HepG2 (cell line): Measurements from ENCODE around the gene ASCC2. TPM values are rescaled to one million over a fixed set of nuclear protein-coding genes. Genes with fewer than 3 reads are reported as not detected.

Experiments used
- ATAC-seq: fragments of 200-7000 bp; cut with Tn5 transposase; 3 replicates; pipeline ENCODE4 v1.9.1; 2020; ENCODE audit warnings: mild to moderate bottlenecking, moderate library complexity
- BruUV-seq: library from RNA; stranded (reverse); fragments of 400-500 nt; replicated peaks from 2 replicates; lab custom pipeline; 2021; lab: Mats Ljungman, UMichigan
- CTCF ChIA-PET: fragments of 300-600 bp; formaldehyde crosslinking; extraction: SDS; loops from one replicate; lab custom pipeline; 2021; ENCODE audit warnings: low total read pairs, inconsistent platforms, low intra/inter-chr PET ratio; lab: Yijun Ruan, JAX
- POLR2A ChIA-PET: fragments of 350-600 bp; sonication (Branson Sonifier 250); formaldehyde crosslinking; loops from one replicate; lab custom pipeline; 2020; ENCODE audit warnings: antibody characterized with exemption, inconsistent platforms; lab: Yijun Ruan, JAX
- DNase-seq: peaks from one replicate; pipeline ENCODE4 v3.0.0-alpha.2; 2015; ENCODE audit warnings: low spot score
- FAIRE-seq: peaks from 3 replicates; lab custom pipeline; 2011; peaks lifted over from hg19 to GRCh38; lab: Jason Lieb, UNC
- H2AFZ ChIP-seq: one replicate; pipeline ENCODE4 v1.6.1; 2011; ENCODE audit warnings: low read length, inconsistent platforms
- H3K27ac ChIP-seq: fragments of 300-600 bp; 3 replicates; pipeline ENCODE4 v1.8.0; 2011; ENCODE audit warnings: mixed run types, mild to moderate bottlenecking, mixed read lengths, low read length, inconsistent platforms; ENCODE audit not compliant: insufficient read depth; ENCODE audit errors: extremely low read length
- H3K27me3 ChIP-seq, 2 experiments: fragments of 200-600 bp in 1 of 2; 2 replicates in 1 of 2; 3 replicates in 1 of 2; pipeline versions ENCODE4 v1.6.0 to v1.8.0; 2011; ENCODE audit warnings: low read length in 2 of 2, mild to moderate bottlenecking in 2 of 2, moderate library complexity in 2 of 2, inconsistent platforms in 1 of 2; ENCODE audit not compliant: insufficient read depth in 2 of 2, control insufficient read depth in 1 of 2
- H3K36me3 ChIP-seq, 2 experiments: fragments of 200-600 bp in 1 of 2; replicated peaks in 1 of 2; 2 replicates in 1 of 2; 3 replicates in 1 of 2; pipeline versions ENCODE4 v1.5.1 to v1.8.0; 2011; ENCODE audit warnings: low read length in 2 of 2, inconsistent platforms in 1 of 2; ENCODE audit not compliant: insufficient read depth in 2 of 2, control insufficient read depth in 1 of 2
- H3K4me1 ChIP-seq: 2 replicates; pipeline ENCODE4 v1.5.1; 2012; ENCODE audit warnings: low read length, inconsistent platforms; ENCODE audit not compliant: insufficient read depth
- H3K4me2 ChIP-seq: 2 replicates; pipeline ENCODE4 v1.6.0; 2011; ENCODE audit warnings: low read depth, low read length, inconsistent platforms
- H3K4me3 ChIP-seq, 3 experiments: fragments of 200-600 bp in 1 of 3; sonication (generic), shearing (Covaris generic) in 1 of 3; replicated peaks in 1 of 3; 2 replicates each; pipeline ENCODE4 v1.5.1; 2011 to 2016; ENCODE audit warnings: low read length in 3 of 3, inconsistent platforms in 2 of 3, low read depth in 2 of 3, mild to moderate bottlenecking in 2 of 3, control low read depth in 1 of 3, mixed read lengths in 1 of 3; ENCODE audit not compliant: insufficient read depth in 1 of 3
- H3K79me2 ChIP-seq: one replicate; pipeline ENCODE4 v1.6.1; 2011; ENCODE audit warnings: low read length, inconsistent platforms; ENCODE audit not compliant: insufficient read depth
- H3K9ac ChIP-seq: 2 replicates; pipeline ENCODE4 v1.6.0; 2011; ENCODE audit warnings: mild to moderate bottlenecking, low read depth, low read length, inconsistent platforms; ENCODE audit not compliant: insufficient read depth
- H3K9me3 ChIP-seq: 2 replicates; pipeline ENCODE4 v1.5.1; 2012; ENCODE audit warnings: mild to moderate bottlenecking, low read length
- H4K20me1 ChIP-seq: 2 replicates; pipeline ENCODE4 v1.6.0; 2011; ENCODE audit warnings: inconsistent platforms, mild to moderate bottlenecking, low read length, moderate library complexity; ENCODE audit not compliant: insufficient read depth
- MIXL1 ChIP-seq: IDR thresholded peaks from 2 replicates; pipeline ENCODE4 v1.6.1; 2016
- NFIC ChIP-seq: IDR thresholded peaks from 2 replicates; pipeline ENCODE4 v1.6.1; 2012; ENCODE audit warnings: mild to moderate bottlenecking, low read length, inconsistent platforms
- ZNF34 ChIP-seq: sonication (generic); formaldehyde crosslinking; IDR thresholded peaks from 2 replicates; pipeline ENCODE4 v1.4.0; 2020; ENCODE audit warnings: mild to moderate bottlenecking, missing genetic modification reagents, borderline replicate concordance
- WGBS: methylation state at CpG from one replicate; pipeline ENCODE4 v1.1.6; 2017; ENCODE audit warnings: low lambda C conversion rate; 5-methylcytosine and 5-hydroxymethylcytosine counted together
- in situ Hi-C: cut with HindIII; loops from 2 replicates; pipeline ENCODE4 v1.10.0; 2017; ENCODE audit warnings: low pct_unique_long_range_greater_than_20kb; ENCODE audit not compliant: extremely low pct_ligation_motif_present
- intact Hi-C: fragments of 100-400 bp; cut with micrococcal nuclease; formaldehyde crosslinking; loops from one replicate; pipeline ENCODE4 v1.10.0; 2022; ENCODE audit not compliant: unreplicated experiment
- polyA plus RNA-seq, 8 experiments: library from polyadenylated mRNA; depleted of rRNA in 3 of 8; stranded (reverse) in 7 of 8; unstranded in 1 of 8; fragments of >200 nt; fragmentation: Illumina TruSeq in 4 of 8; extraction: Trizol in 4 of 8; gene quantifications; 2 replicates each; pipeline versions ENCODE4 v1.2.1 to v1.2.3, GENCODE V29; 2011 to 2016; ENCODE audit warnings: low read depth in 4 of 8, missing spikeins in 1 of 8, mixed read lengths in 1 of 8; ENCODE audit not compliant: insufficient read depth in 1 of 8
- total RNA-seq, 5 experiments: library from RNA; depleted of rRNA; stranded (reverse); fragments of >200 nt; fragmentation: Illumina TruSeq; extraction: Trizol; gene quantifications; 2 replicates each; pipeline ENCODE4 v1.2.3, GENCODE V29; 2016; ENCODE audit warnings: low read depth in 1 of 5

Gene ASCC2
- total and polyA plus RNA-seq, 2 of the 13 experiments (the other 11 are each of a cell fraction or from before 2014, with no cell fraction given), result 26.2 to 26.3 TPM

DNA sequence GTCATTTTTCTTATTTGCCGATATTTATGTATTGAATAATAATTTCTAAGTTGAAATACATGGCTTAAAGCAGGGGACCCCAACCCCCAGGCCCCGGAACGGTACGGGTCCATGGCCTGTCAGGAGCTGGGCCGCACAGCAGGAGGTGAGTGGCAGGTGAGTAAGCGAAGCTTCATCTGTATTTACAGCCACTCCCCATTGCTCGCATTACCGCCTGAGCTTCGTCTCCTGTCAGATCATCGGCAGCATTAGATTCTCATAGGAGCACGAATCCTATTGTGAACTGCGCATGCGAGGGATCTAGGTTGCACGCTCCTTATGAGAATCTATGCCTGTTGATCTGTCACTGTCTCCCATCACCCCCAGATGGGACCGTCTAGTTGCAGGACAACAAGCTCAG lies 75.8 kb downstream of the ASCC2 start:
- FAIRE-seq (no peak), ATAC-seq (no peak), DNase-seq (no peak)
- Histone ChIP-seq H3K36me3 (no peaks in the 10 kb centered on the region), H3K4me3 (no peak overlapping the region), H2AFZ (no peak overlapping the region), H3K27me3 (no peaks in the 10 kb centered on the region; a peak in 1 of 5 replicates), H3K4me1 (peaks cover 22% of the 10 kb centered on the region), H4K20me1 (no peaks in the 10 kb centered on the region), H3K4me2 (no peak overlapping the region), H3K9ac (no peak overlapping the region), H3K9me3 (no peaks in the 10 kb centered on the region), H3K27ac (no peak overlapping the region), H3K79me2 (peaks cover 17% of the 10 kb centered on the region)
- ChIA-PET CTCF (no interaction called here), POLR2A (no interaction called here)
- no peak for TF ChIP-seq ZNF34 (CRISPR knock-in tag)
- no TSS peak for BruUV-seq
- WGBS, result 82% methylated on average over 15 of the region's 15 CpGs
- in situ Hi-C loops, result no loop called here
- intact Hi-C loops, result no loop called here

DNA sequence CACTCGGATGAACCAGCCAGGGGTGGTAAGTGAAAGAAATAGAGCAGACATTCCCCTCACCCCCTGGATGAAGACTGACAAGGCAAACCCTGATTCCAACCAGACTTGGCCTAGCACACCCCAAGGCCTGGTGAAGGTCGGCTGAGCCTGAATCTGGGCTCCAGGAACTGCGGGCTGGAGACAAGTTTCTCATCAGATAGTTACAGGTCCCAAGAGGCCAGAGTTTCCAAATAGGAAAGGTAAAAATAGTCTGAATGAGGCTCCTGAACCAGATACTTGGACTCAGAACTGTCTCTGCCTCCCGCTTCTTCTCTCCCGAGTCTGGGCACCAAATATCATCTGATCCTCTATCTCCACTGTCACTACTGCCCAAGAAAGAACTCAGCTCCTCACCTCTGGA lies 79.1 kb downstream of the ASCC2 start:
- in situ Hi-C loops, result no loop called here
- Histone ChIP-seq H4K20me1 (no peaks in the 10 kb centered on the region), H3K27me3 (no peaks in the 10 kb centered on the region), H3K4me2 (no peak overlapping the region), H2AFZ (no peak overlapping the region), H3K4me3 (no peak overlapping the region), H3K79me2 (peaks cover under 1% of the 10 kb centered on the region), H3K36me3 (no peaks in the 10 kb centered on the region), H3K9me3 (no peaks in the 10 kb centered on the region), H3K27ac (no peak overlapping the region), H3K4me1 (peaks cover under 1% of the 10 kb centered on the region; the same call in 1 of the 2 replicates), H3K9ac (no peak overlapping the region)
- ChIA-PET POLR2A (no interaction called here), CTCF (no interaction called here)
- TF ChIP-seq NFIC, result no peak
- TF ChIP-seq MIXL1, result no peak
- DNase-seq (no peak), FAIRE-seq (no peak), ATAC-seq (no peak)
- intact Hi-C loops, result loop anchor here (5.0 kb wide), 1 partner anchor 252 kb away; no protein-coding TSS in a partner anchor
- 70% methylated on average over 4 of the region's 5 CpGs for WGBS
- BruUV-seq, result no TSS peak
